Erythroblast (primary cell): ENCODE results near the gene DEGS2.
A peak's percentile ranks its signal among the peaks of the same experiment; 100 is the strongest.

Experiments used
- DNase-seq, 2 experiments: peaks; one replicate each; lab custom pipeline; 2025; lab: John Stamatoyannopoulos, UW
- GATA1 ChIP-seq: IDR thresholded peaks from 2 replicates; pipeline ENCODE4 v1.6.1; 2011; ENCODE audit warnings: low read depth, mild to moderate bottlenecking, control low read depth, low read length, moderate library complexity
- POLR2A ChIP-seq: IDR thresholded peaks from 2 replicates; pipeline ENCODE4 v1.6.1; 2011; ENCODE audit warnings: mild to moderate bottlenecking, low read length

DEGS2 gene

GRCh38 chr14:100115726-100116125, 43.7 kb downstream of the DEGS2 start:
- DNase-seq = no peak
- TF ChIP-seq POLR2A (no peak), GATA1 (no peak)

GRCh38 chr14:100115236-100115635, 44.2 kb downstream of the DEGS2 start:
- TF ChIP-seq POLR2A = no peak
- TF ChIP-seq GATA1 = no peak
- DNase-seq = no peak

GRCh38 chr14:100114109-100114765, 45.2 kb downstream of the DEGS2 start:
- no peak for TF ChIP-seq POLR2A
- no peak for TF ChIP-seq GATA1
- DNase-seq = no peak

GRCh38 chr14:100111931-100112704, 47.3 kb downstream of the DEGS2 start:
- no peak for DNase-seq
- TF ChIP-seq GATA1 = no peak
- TF ChIP-seq POLR2A = no peak

- TF ChIP-seq POLR2A = no peak
- no peak for TF ChIP-seq GATA1
- no peak for DNase-seq
Measured at GRCh38 chr14:100110816-100111215, 48.6 kb downstream of the DEGS2 start.

- DNase-seq = no peak
- TF ChIP-seq POLR2A = no peak
- TF ChIP-seq GATA1 = no peak
Measured at GRCh38 chr14:100109594-100109955, 49.9 kb downstream of the DEGS2 start.

GRCh38 chr14:100108840-100109593, 50.4 kb downstream of the DEGS2 start:
- TF ChIP-seq GATA1 (no peak), POLR2A (no peak)
- no peak for DNase-seq

- peak; percentile 78 to 88 for DNase-seq
- no peak for TF ChIP-seq GATA1
- TF ChIP-seq POLR2A = no peak
Measured at GRCh38 chr14:100108042-100108825, 51.2 kb downstream of the DEGS2 start.

- TF ChIP-seq POLR2A (no peak), GATA1 (no peak)
- no peak for DNase-seq
Measured at GRCh38 chr14:100107236-100107635, 52.2 kb downstream of the DEGS2 start.

- DNase-seq = no peak
- TF ChIP-seq POLR2A (no peak), GATA1 (no peak)
Measured at GRCh38 chr14:100106250-100107112, 53.0 kb downstream of the DEGS2 start.

GRCh38 chr14:100105357-100106169, 53.9 kb downstream of the DEGS2 start:
- DNase-seq = no peak
- no peak for TF ChIP-seq GATA1
- TF ChIP-seq POLR2A = no peak
